22Rv1 (cell line): ENCODE measurements around the gene FRS3.

Source experiments
- CTCF ChIP-seq: fragments of 450-650 bp; IDR thresholded peaks from 2 replicates; pipeline ENCODE4 v1.5.1; 2017; ENCODE audit warnings: mild to moderate bottlenecking
- ZFX ChIP-seq: fragments of 450-650 bp; IDR thresholded peaks from 2 replicates; pipeline ENCODE4 v1.6.1; 2017; ENCODE audit warnings: antibody characterized with exemption, borderline replicate concordance

GRCh38 chr6:41783106-41783780, 3.5 kb upstream of the FRS3 start:
- no peak for TF ChIP-seq CTCF
- TF ChIP-seq ZFX = no peak
